GM15510 (cell line): Measurements from ENCODE around the gene FBXO41.

ENCODE experiments used
- POLR2A ChIP-seq: IDR thresholded peaks from 3 replicates; pipeline ENCODE4 v1.6.1; 2011; ENCODE audit warnings: borderline replicate concordance; ENCODE audit not compliant: insufficient read length; ENCODE audit errors: extremely low read depth

FBXO41 gene

DNA sequence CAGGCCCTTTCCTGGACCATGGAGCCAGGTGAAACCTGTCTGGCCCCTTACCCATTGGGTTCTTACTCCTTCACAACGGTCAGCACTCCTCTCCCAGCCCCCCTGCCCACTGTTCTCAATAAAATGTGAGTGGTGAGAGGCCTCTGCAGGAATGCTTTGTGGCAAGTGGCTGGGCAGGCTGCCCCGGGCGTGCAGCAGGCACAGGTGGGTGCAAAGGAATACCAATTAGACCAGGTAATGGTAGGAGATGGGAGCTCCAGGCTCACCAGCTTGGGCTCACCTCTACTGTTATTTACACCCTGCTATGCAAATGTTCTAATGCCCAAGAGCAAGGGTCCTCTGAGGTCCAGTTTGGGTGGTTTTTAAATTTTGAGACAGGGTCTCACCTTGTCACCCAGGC, 57.2 kb downstream of the FBXO41 start:
- no peak for TF ChIP-seq POLR2A

DNA sequence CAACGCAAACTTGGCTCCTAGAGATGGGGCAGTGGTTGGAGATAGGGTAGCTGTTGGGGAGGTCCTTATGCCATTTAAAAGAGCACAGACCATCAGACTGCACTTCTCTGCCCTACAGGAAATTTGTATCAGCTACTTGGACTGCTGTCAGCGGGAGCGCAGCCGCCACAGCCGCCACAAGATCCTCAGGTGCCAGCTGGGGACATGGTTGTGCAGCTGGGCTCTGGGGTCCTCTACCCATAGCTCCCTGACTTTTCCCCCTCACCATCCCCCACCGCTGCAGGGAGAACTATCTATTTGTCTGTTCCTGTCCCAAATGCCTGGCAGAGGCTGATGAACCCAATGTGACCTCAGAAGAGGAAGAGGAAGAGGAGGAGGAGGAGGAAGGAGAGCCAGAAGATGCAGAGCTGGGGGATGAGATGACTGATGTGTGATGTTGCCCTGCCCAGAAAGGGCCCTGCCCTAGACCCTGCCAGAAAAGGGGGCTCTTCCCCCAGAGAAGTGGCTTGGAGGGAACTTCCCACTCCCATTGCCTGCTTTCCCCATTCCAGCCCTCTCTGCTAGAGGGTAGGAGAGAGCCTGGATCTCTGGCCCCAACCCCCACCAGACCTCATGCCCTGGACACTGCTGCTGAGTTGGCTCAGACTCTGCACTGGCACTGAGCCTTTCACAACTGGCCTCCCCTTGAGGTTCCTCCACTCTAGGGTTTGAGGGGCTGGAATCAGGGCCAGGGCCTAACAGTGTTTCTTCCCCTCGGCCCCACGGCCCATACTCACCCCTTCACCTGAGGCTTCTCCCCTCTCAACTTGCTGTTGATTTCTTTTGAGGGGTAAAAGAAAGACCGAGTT, 58.5 kb downstream of the FBXO41 start:
- TF ChIP-seq POLR2A = no peak

DNA sequence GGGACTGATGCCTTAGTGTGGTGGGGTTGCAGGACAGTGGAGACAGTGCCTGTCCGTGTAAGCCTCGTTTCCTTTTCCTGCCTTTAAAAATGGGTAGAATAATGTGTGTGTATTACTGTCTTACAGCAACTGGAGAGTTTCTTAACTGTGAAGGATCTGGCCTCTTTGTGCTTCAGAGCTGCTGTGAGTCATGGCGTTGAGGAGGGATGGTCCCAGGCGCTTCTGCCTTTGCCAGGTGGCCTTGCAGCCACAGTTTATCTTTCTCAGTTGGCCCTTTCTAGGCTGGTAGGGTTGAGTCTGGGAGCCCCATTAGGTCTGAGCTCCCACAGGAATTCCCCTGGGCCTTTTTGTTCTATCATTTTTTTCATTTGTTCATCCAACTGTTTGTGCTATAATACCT, 60.5 kb downstream of the FBXO41 start:
- no peak for TF ChIP-seq POLR2A

GRCh38 chr2:73218298-73218697, 66.0 kb downstream of the FBXO41 start:
- TF ChIP-seq POLR2A = no peak

DNA sequence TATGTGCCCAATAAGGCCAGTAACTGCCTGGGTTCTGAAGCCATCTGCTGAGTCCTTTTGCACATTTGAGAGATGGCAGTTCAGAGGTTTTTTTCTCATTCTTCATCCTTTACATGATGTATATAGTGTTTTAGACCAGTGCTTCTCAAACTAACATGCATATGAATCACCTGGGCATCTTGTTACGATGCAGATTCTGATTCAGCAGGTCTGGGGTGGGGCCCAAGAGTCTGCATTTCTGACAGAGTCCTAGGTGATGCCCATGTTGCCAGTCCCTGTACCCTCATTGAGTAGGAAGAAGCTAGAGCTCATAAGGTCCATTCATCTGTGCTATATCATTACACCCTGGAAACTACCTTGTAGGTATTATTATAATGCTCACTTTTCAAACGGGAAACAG, 66.5 kb downstream of the FBXO41 start:
- TF ChIP-seq POLR2A = no peak

DNA sequence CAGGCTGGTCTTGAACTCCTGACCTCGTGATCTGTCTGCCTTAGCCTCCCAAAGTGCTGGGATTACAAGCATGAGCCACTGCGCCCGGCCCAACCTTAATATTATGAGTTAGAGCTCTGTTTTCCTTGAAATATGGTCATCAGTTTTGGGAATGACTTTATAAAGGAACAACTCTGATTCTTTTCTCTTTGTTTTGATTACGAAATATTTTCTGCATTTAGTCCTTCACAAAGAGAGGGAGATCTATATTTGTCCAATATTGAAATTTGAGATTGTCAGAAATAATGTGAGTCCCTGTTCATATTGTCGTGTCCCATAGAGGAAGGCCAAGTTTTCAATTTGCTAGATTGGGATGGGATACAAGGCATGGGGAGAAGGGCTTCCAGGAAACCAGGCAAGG, 67.1 kb downstream of the FBXO41 start:
- TF ChIP-seq POLR2A = no peak

GRCh38 chr2:73215254-73215653, 69.0 kb downstream of the FBXO41 start:
- no peak for TF ChIP-seq POLR2A

DNA sequence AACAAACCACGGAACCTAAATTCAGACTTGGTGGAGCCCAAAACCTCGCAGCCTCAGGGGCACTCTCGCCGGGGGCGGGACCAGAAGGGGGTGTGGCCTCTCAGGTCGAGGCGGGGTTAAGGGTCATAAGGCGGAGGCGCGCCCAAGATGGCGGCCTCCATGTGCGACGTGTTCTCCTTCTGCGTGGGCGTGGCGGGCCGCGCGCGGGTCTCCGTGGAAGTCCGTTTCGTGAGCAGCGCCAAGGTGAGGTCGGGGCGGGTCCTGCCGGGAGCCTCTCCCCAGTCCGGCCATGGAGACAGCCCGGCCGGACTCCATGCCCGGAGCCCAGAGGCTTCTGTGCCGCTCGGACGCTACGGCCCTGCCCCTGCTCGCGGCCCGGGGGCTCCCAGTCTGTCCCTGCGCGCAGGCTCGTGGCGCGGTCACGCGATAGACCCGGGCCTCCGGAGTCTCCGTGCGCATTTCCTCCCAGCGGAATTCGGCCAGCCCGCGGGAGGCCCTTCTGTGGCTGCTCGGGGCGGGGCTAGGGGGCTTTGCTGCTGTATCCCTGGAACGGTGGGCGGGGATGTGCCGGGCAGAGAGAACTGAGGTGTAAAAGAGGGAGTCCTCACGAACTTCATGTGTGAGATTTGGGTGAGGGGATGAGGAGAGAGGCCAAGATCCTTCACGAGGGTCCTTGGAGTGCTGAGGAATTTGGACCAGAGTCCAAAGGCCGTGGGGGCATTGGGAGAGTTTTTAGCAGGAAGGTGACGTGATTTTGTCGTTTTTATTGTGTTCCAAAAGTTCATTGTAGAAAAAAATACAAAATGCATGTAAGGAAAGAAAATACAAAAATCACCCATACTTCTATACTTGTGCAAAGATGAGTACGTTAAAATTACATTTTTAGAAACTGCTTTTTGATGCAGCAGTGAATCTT, 69.9 kb downstream of the FBXO41 start, which contains the start of gene SMYD5:
Gene SMYD5 (plus strand): TSS at position 126 of the 916 bp plus-strand sequence. CDS start 22 bp downstream, at position 148.
- peak; percentile 66 for TF ChIP-seq POLR2A

DNA sequence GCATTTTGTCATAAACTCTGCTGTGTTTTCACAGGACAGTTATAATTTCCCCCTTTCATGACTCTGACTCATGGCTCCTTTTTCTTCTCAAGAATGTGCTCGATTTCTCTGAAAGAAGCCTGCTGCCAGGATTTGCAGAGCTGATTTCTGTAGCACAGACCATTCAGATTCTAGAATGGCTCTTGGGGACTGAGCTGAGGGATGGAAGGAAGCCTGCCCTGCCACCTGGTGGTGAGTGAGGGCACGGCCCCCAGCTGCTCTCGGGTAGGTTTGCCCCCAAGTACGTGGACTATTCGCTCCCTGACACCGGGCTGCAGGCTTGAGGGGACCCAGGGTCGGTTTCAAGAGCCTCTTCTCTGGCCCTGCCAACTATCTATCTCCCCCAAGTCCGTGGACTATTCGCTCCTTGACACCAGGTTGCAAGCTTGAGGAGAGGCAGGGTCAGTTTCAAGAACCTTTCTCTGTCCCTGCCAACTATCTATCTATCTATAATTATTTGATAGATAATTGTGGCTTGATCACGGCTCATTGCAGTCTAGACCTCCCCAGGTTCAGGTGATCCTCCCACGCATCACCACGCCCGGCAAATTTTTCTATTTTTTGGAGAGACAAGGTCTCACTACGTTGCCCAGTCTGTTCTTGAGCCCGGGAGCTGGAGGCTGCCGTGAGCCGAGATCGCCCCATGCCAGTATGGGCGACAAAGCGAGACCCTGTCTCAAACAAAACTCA, 71.7 kb downstream of the FBXO41 start:
- TF ChIP-seq POLR2A = no peak

- TF ChIP-seq POLR2A = no peak
These were observed 72.2 kb downstream of the FBXO41 start for GRCh38 chr2:73212098-73212447.

DNA sequence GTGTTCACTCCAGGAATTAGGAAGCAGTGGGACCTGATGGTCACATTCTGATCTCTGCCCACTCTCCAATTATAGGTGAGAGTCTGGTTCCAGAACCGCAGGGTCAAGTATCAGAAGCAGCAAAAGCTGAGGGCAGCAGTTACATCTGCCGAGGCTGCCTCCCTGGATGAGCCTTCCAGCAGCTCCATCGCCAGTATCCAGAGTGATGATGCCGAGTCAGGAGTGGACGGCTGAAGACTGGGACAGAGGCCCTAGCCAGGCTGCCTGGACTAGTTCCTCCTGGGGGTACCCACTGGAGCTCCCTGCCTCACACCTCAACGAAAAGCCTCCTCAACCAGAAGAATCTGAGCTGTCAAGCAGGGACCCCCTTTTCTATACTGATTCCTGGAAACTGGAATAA, 73.6 kb downstream of the FBXO41 start:
- TF ChIP-seq POLR2A = no peak

DNA sequence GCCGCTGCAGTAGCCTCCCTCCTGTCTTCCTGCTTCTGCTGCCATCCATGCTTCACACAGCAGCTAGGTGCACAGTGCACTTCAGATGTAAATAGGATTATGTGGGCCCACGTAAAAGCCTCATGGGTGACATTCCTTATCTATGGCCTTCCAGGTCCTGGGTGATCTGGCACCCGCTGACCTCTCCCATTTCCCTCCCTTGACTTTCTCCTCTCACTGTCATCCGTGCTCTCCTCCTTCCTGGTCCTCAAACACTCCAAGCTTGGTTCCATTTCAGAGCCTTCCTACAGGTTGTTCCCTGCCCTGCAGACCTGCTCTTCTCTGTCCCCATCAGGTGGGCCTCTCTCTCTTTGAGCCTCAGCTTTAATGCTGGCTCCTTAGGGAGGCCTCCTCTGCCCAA, 74.3 kb downstream of the FBXO41 start:
- TF ChIP-seq POLR2A = no peak

DNA sequence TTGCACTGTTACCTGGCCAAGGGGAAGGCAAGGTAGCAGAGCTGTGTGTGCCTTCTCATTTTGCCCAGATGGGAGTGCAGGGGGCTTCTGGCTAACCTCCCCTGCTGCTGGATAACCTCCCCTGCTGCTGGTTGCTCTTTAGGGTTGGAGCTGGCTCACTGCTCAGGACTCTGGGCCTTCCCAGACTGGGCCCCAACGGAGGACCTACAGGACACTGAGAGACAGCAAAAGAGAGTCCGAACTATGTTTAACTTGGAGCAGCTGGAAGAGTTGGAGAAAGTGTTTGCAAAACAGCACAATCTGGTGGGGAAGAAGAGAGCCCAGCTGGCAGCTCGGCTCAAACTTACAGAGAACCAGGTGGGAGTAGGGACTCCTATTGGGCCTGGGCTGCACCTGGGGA, 76.0 kb downstream of the FBXO41 start:
- no peak for TF ChIP-seq POLR2A

GRCh38 chr2:73205611-73206010, 78.7 kb downstream of the FBXO41 start:
- no peak for TF ChIP-seq POLR2A
